Fibroblast of lung (primary cell): ENCODE data around the gene B3GAT3. TPM values are rescaled to one million over a fixed set of nuclear protein-coding genes. Genes with fewer than 3 reads are reported as not detected.
"Not testable (repeated sequence)": the region's sequence is repeated elsewhere in the genome, so short reads cannot be mapped to it uniquely, and the experiment has no call there.

Source experiments
- DNase-seq, 2 donors: peaks; one replicate each; pipeline versions ENCODE4 v3.0.0 to v3.0.0-alpha.2; 2010; ENCODE audit warnings: low read depth in 2 of 2
- H2AFZ ChIP-seq: 2 replicates; pipeline ENCODE4 v1.5.1; 2012; ENCODE audit warnings: low read length, control low read depth, inconsistent platforms
- H3K27ac ChIP-seq: 2 replicates; pipeline ENCODE4 v1.5.1; 2011; ENCODE audit warnings: low read length, control low read depth; ENCODE audit not compliant: insufficient read depth
- H3K27me3 ChIP-seq: 2 replicates; pipeline ENCODE4 v1.5.1; 2011; ENCODE audit warnings: mild to moderate bottlenecking, low read length; ENCODE audit not compliant: control insufficient read depth, insufficient read depth
- H3K36me3 ChIP-seq: 2 replicates; pipeline ENCODE4 v1.5.1; 2011; ENCODE audit warnings: low read length; ENCODE audit not compliant: control insufficient read depth, insufficient read depth
- H3K4me1 ChIP-seq: 2 replicates; pipeline ENCODE4 v1.5.1; 2011; ENCODE audit warnings: low read length; ENCODE audit not compliant: control insufficient read depth, insufficient read depth; ENCODE audit errors: extremely low read depth
- H3K4me2 ChIP-seq: 2 replicates; pipeline ENCODE4 v1.5.1; 2011; ENCODE audit warnings: low read length, control low read depth; ENCODE audit not compliant: insufficient read depth; ENCODE audit errors: extremely low read depth
- H3K4me3 ChIP-seq, 4 experiments: fragments of 200-600 bp in 1 of 4; sonication (generic) in 1 of 4; replicated peaks in 1 of 4; 2 replicates each; pipeline ENCODE4 v1.5.1; 2011 to 2016; ENCODE audit warnings: low read length in 4 of 4, low read depth in 3 of 4, mild to moderate bottlenecking in 3 of 4, control low read depth in 2 of 4, inconsistent platforms in 1 of 4, mixed read lengths in 1 of 4; ENCODE audit not compliant: insufficient read depth in 1 of 4; ENCODE audit errors: control extremely low read depth in 1 of 4
- H3K79me2 ChIP-seq: 2 replicates; pipeline ENCODE4 v1.5.1; 2012; ENCODE audit warnings: mild to moderate bottlenecking, low read length, inconsistent platforms; ENCODE audit not compliant: control insufficient read depth, insufficient read depth
- H3K9ac ChIP-seq: 2 replicates; pipeline ENCODE4 v1.5.1; 2011; ENCODE audit warnings: mild to moderate bottlenecking, low read length, control low read depth; ENCODE audit not compliant: insufficient read depth
- H3K9me3 ChIP-seq: 2 replicates; pipeline ENCODE4 v1.5.1; 2012; ENCODE audit warnings: low read depth, low read length; ENCODE audit not compliant: control insufficient read depth, insufficient read depth
- H4K20me1 ChIP-seq: 2 replicates; pipeline ENCODE4 v1.5.1; 2011; ENCODE audit warnings: low read length; ENCODE audit not compliant: control insufficient read depth, insufficient read depth; ENCODE audit errors: extremely low read depth
- EZH2 ChIP-seq: IDR thresholded peaks from 2 replicates; pipeline ENCODE4 v1.5.1; 2012; ENCODE audit warnings: low read length, control low read depth, mild to moderate bottlenecking; ENCODE audit errors: missing control alignments
- polyA plus RNA-seq, 2 donors: library from polyadenylated mRNA; depleted of rRNA in 1 of 2; stranded (reverse) in 1 of 2; unstranded in 1 of 2; fragments of >200 nt; gene quantifications; 2 replicates each; pipeline ENCODE4 v1.2.1, GENCODE V29; 2011 to 2012; ENCODE audit warnings: missing spikeins in 1 of 2
- total RNA-seq: library from RNA; depleted of rRNA; stranded (reverse); fragments of >200 nt; gene quantifications from 2 replicates; pipeline ENCODE4 v1.2.1, GENCODE V29; 2014
- TF ChIP-seq, protein P1 (sequence below), 2 donors: IDR thresholded peaks in 1 of 2; conservative IDR thresholded peaks in 1 of 2; 1 replicate in 1 of 2; 2 replicates in 1 of 2; pipeline ENCODE4 v1.5.1; 2011 to 2012; ENCODE audit warnings: low read length in 2 of 2, control low read depth in 1 of 2, inconsistent platforms in 1 of 2, low read depth in 1 of 2, mild to moderate bottlenecking in 1 of 2

The B3GAT3 gene
- total and polyA plus RNA-seq, 2 donors (not counting 1 experiment from before 2014, with no cell fraction given): 17.6 to 29.1 TPM

DNA sequence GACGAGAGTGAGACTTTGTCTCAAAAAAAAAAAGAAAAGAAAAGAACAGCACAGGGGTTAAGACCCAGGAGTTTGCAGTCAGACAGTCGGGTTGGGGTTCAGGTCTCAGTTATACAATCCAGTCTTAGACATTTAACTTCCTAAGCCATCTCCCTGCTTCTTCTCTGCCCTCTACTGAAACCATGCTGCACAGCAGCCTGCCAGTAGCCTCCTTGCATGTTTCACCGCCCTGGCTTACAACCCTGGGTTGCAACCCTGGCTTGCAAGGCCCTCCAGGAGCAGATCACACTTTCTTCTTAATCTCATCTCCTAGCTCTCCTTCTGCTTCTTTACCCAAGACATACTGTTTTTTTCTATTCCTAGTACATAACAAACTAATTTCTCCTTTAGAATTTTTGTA is 5.9 kb upstream of the B3GAT3 start:
- Histone ChIP-seq H2AFZ (no peak overlapping the region), H3K27me3 (no peaks in the 10 kb centered on the region), H4K20me1 (no peaks in the 10 kb centered on the region), H3K36me3 (peaks cover 31% of the 10 kb centered on the region), H3K79me2 (no peaks in the 10 kb centered on the region), H3K9ac (no peak overlapping the region), H3K4me1 (no peaks in the 10 kb centered on the region), H3K27ac (no peak overlapping the region), H3K9me3 (no peaks in the 10 kb centered on the region), H3K4me3 (no peak overlapping the region), H3K4me2 (no peak overlapping the region)
- DNase-seq: no peak
- TF ChIP-seq, protein P1, sequence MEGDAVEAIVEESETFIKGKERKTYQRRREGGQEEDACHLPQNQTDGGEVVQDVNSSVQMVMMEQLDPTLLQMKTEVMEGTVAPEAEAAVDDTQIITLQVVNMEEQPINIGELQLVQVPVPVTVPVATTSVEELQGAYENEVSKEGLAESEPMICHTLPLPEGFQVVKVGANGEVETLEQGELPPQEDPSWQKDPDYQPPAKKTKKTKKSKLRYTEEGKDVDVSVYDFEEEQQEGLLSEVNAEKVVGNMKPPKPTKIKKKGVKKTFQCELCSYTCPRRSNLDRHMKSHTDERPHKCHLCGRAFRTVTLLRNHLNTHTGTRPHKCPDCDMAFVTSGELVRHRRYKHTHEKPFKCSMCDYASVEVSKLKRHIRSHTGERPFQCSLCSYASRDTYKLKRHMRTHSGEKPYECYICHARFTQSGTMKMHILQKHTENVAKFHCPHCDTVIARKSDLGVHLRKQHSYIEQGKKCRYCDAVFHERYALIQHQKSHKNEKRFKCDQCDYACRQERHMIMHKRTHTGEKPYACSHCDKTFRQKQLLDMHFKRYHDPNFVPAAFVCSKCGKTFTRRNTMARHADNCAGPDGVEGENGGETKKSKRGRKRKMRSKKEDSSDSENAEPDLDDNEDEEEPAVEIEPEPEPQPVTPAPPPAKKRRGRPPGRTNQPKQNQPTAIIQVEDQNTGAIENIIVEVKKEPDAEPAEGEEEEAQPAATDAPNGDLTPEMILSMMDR (conservative IDR thresholded peaks at IDR 0.05 in 1 of 2, IDR thresholded peaks at IDR 0.05 in 1 of 2; ENCODE audit: low read depth in 1 of 2, low read length in 2 of 2): no peak
- no peak for TF ChIP-seq EZH2

DNA sequence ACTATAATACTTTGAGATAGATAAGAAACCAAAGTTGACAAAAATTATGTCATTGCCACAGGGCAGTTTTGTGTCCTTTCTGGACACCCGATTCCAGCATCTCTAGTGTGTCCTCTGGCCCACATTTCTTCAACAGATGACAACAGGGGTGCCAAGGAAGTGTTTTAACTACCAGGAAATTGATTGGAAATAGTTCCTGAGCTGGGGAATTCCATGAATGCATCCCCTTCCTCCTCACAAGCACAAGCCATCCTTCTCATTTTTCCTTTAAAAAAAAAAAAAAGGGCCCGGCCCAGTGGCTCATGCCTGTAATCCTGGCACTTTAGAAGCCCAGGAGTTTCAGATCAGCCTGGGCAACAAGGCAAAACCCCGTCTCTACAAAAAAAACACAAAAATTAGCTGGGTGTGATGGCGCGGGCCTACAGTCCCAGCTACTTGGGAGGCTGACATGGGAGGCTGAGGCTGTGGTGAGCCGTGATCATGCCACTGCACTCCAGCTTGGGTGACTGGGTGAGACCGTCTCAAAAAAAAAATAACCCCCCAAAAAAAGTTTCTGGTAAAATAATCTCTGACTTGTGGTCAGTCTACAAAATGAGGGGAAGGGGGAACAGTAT is 797 bp upstream of the B3GAT3 start:
- Histone ChIP-seq H3K9ac (no peak overlapping the region), H4K20me1 (no peaks in the 10 kb centered on the region), H3K79me2 (peaks cover 4% of the 10 kb centered on the region), H3K9me3 (no peaks in the 10 kb centered on the region), H3K4me3 (peak overlapping the region in 2 of 4 experiments; percentile 37 to 84), H3K27me3 (no peaks in the 10 kb centered on the region), H3K4me2 (peak overlapping the region; percentile 36), H3K36me3 (peaks cover 5% of the 10 kb centered on the region), H3K4me1 (peaks cover 4% of the 10 kb centered on the region), H2AFZ (no peak overlapping the region), H3K27ac (peak overlapping the region; percentile 70)
- no peak for DNase-seq
- TF ChIP-seq EZH2: no peak
- TF ChIP-seq, protein P1 (conservative IDR thresholded peaks at IDR 0.05 in 1 of 2, IDR thresholded peaks at IDR 0.05 in 1 of 2; ENCODE audit: low read depth in 1 of 2, low read length in 2 of 2): no peak

DNA sequence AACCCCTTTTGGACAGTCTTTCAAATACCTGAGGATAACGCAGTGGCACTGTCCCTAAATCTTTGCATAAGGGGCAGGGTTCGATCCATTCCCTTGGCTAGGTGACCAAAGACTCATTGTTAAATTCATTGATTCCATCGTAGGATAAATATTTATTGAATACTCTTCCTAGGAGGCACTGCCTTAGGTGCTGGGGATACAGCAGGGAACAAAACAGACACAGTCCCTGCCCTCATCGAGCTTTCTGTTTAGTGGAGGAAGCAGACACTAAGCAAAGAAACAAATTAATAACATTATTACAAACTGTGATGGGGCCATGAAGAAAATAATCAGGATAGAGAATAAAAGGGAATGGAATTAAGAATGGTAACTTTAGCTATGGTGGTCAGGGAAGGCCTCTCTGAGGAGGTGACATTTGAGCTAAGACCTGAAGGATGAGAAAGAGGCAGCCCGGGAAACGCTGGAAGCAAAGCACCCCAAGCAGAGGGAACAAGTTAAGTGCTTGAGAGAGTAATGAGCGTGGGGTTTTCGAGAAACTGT is 689 bp downstream of the B3GAT3 start:
- H3K27ac ChIP-seq: peak overlapping the region; percentile 70
- no peaks in the 10 kb centered on the region for H3K27me3 ChIP-seq
- peak overlapping the region; percentile 84 to 95 (median 86) for H3K4me3 ChIP-seq
- H3K9ac ChIP-seq: peak overlapping the region; percentile 64
- peaks cover 4% of the 10 kb centered on the region for H3K79me2 ChIP-seq
- H3K4me1 ChIP-seq: peaks cover 4% of the 10 kb centered on the region
- peak overlapping the region; percentile 25 for H2AFZ ChIP-seq
- TF ChIP-seq, protein P1 (conservative IDR thresholded peaks at IDR 0.05 in 1 of 2, IDR thresholded peaks at IDR 0.05 in 1 of 2; ENCODE audit: low read depth in 1 of 2, low read length in 2 of 2): no peak
- no peak for TF ChIP-seq EZH2
- H3K36me3 ChIP-seq: peaks cover 8% of the 10 kb centered on the region
- H3K9me3 ChIP-seq: no peaks in the 10 kb centered on the region
- H4K20me1 ChIP-seq: no peaks in the 10 kb centered on the region
- DNase-seq: no peak
- H3K4me2 ChIP-seq: peak overlapping the region; percentile 98

DNA sequence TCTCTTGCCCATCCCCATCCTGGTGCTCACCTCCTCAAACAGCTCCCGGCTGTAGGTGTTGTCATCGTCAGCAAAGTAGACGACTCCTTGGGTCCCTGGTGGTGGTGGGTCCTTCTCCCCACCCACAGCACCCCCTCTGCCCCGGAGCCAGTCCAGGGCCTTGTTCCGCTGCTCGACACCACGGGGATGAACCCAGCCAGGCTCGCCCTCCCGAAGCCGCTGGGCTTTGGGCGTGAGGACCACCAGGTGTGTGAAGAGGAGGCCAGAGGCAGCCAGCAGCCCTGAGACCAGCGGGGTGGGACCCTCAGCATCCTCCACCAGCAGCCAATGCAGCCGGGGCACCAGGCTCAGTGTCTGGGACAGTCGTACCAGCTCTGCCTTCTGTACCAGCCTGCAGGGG is 4.8 kb downstream of the B3GAT3 start:
- H2AFZ ChIP-seq, H3K9me3 ChIP-seq, H3K79me2 ChIP-seq, H3K9ac ChIP-seq, DNase-seq, H3K4me1 ChIP-seq, H3K27ac ChIP-seq, H4K20me1 ChIP-seq, H3K4me2 ChIP-seq, H3K36me3 ChIP-seq, H3K27me3 ChIP-seq, H3K4me3 ChIP-seq: not testable (repeated sequence)
